ENCODE data around the gene PGM2L1.

GRCh38 chr11:74345420-74345819, 52.8 kb downstream of the PGM2L1 start:
- TF ChIP-seq FOXM1 (IDR thresholded peaks at IDR 0.05; ENCODE audit: borderline replicate concordance, low read depth), result no peak
- TF ChIP-seq RAD21 (IDR thresholded peaks at IDR 0.05; ENCODE audit: low read depth), result no peak
- TF ChIP-seq ZBTB7A (IDR thresholded peaks at IDR 0.05; ENCODE audit: low read depth), result no peak
